Measurements from ENCODE around the gene WDR83.
"Not testable (repeated sequence)": the region's sequence is repeated elsewhere in the genome, so short reads cannot be mapped to it uniquely, and the experiment has no call there.

WDR83 gene

GRCh38 chr19:12656899-12657571 is 9.6 kb upstream of the WDR83 start:
- DNase-seq = peak; percentile 25

GRCh38 chr19:12657966-12658365 is 8.6 kb upstream of the WDR83 start:
- DNase-seq = no peak

GRCh38 chr19:12660980-12661379 is 5.6 kb upstream of the WDR83 start:
- no peak for DNase-seq

GRCh38 chr19:12664406-12665280 is 2.0 kb upstream of the WDR83 start:
- peak; percentile 28 for DNase-seq

GRCh38 chr19:12665281-12665573 is 1.4 kb upstream of the WDR83 start:
- DNase-seq = peak; percentile 85

DNA sequence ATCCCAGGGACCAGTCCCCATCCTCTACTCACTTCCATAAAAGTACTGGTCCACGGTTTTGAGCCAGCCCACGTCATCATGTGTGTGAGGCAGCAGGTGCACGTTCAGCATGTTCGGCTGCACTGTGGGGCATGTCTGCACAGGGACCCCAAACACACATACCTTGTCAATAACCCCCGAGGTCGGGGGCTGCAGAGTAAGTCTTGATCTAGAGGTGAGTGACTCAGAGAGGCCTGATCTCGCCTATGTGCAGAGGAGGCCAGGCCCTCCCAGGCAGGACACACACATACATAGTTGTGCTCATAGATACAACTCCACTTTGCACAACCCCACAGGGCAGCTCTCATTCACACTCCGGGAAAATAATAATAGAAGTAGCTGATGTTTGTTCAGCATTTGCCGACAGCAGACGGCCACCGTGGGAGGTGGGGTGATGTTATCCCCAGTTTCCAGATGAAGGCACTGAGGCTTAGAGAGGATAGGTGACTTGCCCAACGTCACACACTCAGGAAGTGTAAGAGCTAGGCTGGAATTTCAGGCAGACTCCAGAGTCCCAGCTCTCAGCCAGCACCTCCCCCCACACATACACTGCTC is 839 bp upstream of the WDR83 start:
- peak; percentile 43 for DNase-seq

DNA sequence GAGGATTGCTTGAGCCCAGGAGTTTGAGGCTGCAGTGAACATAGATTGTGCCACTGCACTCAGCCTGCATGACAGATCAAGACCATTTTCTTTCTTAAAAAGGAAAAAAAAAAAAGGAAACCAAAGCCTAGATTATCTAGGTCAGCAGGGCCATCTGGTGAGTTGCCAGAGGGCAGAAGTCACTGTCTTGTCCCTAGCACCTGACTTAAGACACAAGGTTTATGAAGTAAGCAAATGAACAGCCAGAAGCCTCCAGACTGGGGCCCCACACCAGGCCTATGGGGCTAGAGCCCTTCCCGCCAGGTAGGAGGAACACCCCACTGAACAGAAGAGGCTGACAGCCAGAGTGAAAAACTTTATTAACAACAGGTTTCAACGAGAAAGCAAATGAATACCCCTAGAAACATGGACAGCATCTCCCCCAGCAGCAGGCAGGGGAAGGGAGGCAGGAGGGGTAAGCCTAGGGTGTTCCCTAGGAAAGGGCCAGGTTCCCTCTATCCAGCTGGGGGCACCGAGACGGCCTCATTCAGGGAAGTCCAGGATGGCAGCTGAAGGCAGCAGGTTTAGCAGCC is 1.2 kb downstream of the WDR83 start:
- DNase-seq = no peak

- no peak for DNase-seq
Measured at GRCh38 chr19:12668346-12668745, 1.7 kb downstream of the WDR83 start.

DNA sequence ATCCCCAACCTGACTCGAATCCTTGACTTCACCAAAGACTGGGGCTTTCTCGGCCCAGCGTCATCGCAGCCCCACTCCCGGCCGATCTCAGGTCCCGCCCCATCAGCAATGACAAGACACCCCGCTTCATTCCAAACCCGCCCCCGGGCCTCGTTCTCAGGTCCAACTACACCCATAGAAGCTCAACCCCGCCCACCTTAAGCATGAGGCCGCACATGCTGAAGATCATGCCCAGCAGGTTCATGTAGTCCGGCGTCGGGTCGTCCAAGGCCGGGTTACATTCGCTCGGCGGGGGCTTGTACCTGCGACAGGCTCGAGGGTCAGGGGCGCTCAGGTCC is 2.3 kb downstream of the WDR83 start:
- peak; percentile 66 for DNase-seq

- DNase-seq = peak; percentile 79
Measured at GRCh38 chr19:12669270-12670158, 2.9 kb downstream of the WDR83 start.

DNA sequence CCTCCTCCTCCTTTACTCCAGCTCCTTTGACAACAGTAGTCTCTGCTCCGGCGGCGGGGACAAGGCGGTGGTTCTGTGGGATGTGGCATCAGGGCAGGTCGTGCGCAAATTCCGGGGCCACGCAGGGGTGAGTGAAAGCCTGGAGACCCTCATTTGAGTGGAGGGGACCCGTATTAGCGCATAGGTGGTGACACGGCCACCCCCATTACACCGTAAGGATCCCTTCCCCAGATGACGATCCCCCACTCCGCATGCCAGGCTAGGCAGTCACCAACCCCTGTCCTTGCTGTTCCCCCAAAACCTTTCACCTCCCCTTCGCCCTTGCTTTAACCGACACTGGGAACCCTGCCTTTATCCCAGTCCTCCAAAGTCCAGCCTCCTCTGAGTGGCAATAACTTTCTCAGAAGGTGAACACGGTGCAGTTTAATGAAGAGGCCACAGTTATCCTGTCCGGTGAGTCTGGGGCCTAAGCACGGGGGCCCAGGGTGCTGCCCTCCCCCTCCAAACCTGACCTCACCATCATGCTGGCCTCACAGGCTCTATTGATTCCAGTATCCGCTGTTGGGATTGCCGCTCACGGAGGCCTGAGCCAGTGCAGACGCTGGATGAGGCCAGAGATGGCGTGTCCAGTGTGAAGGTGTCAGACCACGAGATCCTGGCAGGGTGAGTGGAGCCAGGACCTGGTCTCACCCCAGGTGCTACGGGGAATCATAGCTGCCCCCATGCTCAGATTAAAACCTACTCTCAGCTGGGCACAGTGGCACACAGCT is 3.7 kb downstream of the WDR83 start:
- no peak for DNase-seq

- DNase-seq = no peak
Measured at GRCh38 chr19:12672744-12673143, 6.1 kb downstream of the WDR83 start.

GRCh38 chr19:12675399-12675798 is 8.8 kb downstream of the WDR83 start:
- DNase-seq = no peak

- DNase-seq = no peak
Measured at GRCh38 chr19:12675940-12676339, 9.3 kb downstream of the WDR83 start.

GRCh38 chr19:12676384-12676792 is 9.8 kb downstream of the WDR83 start:
- peak; percentile 91 for DNase-seq

DNA sequence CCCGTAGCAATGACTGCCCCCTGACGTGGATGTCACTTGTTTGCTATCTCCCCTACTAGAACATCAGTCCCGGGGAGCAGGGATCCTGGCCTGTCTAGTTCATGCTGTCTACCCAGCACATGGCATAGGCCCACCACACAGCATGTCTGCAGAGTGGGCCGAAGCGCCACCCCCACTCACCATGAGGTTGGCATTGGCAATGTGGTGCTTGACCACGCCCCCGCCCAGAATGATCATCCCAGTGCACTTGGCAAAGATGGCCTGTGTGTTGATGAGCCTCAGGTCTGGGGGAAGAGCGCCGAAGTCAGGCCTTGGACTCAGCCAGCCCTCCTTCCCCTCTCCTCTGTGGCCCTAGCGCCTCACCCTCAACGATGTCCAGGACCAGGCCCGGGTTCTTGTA is 10.3 kb downstream of the WDR83 start:
- DNase-seq = no peak

DNA sequence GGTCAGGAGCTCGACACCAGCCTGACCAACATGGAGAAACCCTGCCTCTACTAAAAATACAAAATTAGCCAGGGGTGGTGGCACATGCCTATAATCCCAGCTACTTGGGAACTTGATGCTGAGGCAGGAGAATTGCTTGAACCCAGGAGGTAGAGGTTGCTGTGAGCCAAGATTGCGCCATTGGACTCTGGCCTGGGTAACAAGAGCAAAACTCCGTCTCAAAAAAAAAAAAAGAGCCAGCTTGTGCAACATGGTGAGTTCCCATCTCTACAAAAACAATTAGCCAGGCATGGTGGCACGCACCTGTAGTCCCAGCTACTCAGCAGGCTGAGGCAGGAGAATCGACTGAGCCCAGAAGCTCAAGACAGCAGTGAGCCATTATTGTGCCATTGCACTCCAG is 11.4 kb downstream of the WDR83 start:
- not testable (repeated sequence) for DNase-seq

GRCh38 chr19:12680034-12680433 is 13.4 kb downstream of the WDR83 start:
- DNase-seq = no peak

GRCh38 chr19:12681074-12681987 is 14.7 kb downstream of the WDR83 start, which contains the start of gene DHPS:
TSS of gene DHPS (minus strand) at chr19:12681880. CDS start at chr19:12681766, 114 bp downstream.
- peak; percentile 96 for DNase-seq

DNA sequence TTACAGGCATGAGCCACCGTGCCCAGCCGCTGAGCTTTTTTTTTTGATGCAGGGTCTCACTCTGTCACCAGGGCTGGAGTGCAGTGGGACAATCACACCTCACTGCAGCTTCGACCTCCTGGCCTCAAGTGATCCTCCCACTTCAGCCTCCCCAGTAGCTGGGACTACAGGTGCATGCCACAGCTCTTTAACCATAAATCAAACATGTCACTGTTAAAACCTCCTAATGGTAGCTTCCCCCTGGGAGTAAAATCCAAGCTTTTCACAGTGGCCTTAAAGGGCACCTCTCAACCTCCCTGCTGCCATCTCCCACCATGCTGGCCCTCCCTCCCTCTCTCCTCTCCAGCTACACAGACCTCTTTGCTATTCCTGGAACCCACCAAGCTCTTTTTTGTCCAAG is 19.2 kb downstream of the WDR83 start:
- DNase-seq = no peak
